Duodenal mucosa (tissue), 2 donors: Measurements from ENCODE around the gene YTHDF2.
"Not testable (repeated sequence)": the region's sequence is repeated elsewhere in the genome, so short reads cannot be mapped to it uniquely, and the experiment has no call there.

Source experiments
- H3K27ac ChIP-seq: one replicate; pipeline ENCODE4 v1.7.0; 2013; ENCODE audit warnings: low read depth, low read length
- H3K27me3 ChIP-seq, 2 donors: one replicate each; pipeline ENCODE4 v1.7.0; 2013; ENCODE audit warnings: low read length in 2 of 2, control low read depth in 1 of 2; ENCODE audit not compliant: insufficient read depth in 2 of 2, control insufficient read depth in 1 of 2
- H3K36me3 ChIP-seq, 2 donors: one replicate each; pipeline ENCODE4 v1.7.0; 2013; ENCODE audit warnings: low read length in 2 of 2, control low read depth in 1 of 2; ENCODE audit not compliant: insufficient read depth in 2 of 2, control insufficient read depth in 1 of 2
- H3K4me1 ChIP-seq, 2 donors: one replicate each; pipeline ENCODE4 v1.7.0; 2013; ENCODE audit warnings: low read length in 2 of 2, control low read depth in 1 of 2; ENCODE audit not compliant: insufficient read depth in 2 of 2, control insufficient read depth in 1 of 2
- H3K4me3 ChIP-seq, 2 donors: one replicate each; pipeline ENCODE4 v1.7.0; 2013; ENCODE audit warnings: low read length in 2 of 2, low read depth in 1 of 2
- H3K9ac ChIP-seq, 2 donors: one replicate each; pipeline ENCODE4 v1.7.0; 2013; ENCODE audit warnings: low read length in 2 of 2, low read depth in 1 of 2
- H3K9me3 ChIP-seq, 2 donors: one replicate each; pipeline ENCODE4 v1.7.0; 2013; ENCODE audit warnings: low read length in 2 of 2, control low read depth in 1 of 2; ENCODE audit not compliant: control insufficient read depth in 1 of 2

The YTHDF2 gene

DNA sequence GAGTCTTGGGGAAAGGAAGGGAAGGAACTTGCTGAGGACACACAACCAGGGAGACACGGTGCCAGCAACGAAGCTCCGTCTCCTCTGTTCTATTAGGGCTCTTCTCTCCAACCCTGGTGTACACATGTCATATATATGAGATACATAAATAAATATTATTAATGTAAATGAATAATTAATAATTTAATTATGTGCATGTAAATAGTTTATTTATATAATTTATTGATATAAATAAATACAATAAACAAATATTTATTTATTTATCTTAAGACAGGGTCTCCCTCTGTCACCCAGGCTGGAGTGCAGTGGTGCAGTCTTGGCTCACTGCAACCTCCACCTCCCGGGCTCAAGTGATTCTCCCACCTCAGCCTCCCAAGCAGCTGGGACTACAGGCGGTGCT, 57.8 kb downstream of the YTHDF2 start:
- not testable (repeated sequence) for H3K4me3 ChIP-seq, H3K4me1 ChIP-seq, H3K36me3 ChIP-seq, H3K9ac ChIP-seq, H3K27me3 ChIP-seq, H3K27ac ChIP-seq, H3K9me3 ChIP-seq

- no peaks in the 10 kb centered on the region for H3K9me3 ChIP-seq
- H3K27me3 ChIP-seq: no peaks in the 10 kb centered on the region
- H3K4me1 ChIP-seq: no peaks in the 10 kb centered on the region
- H3K27ac ChIP-seq: no peak overlapping the region
- no peaks in the 10 kb centered on the region for H3K36me3 ChIP-seq
- no peak overlapping the region for H3K9ac ChIP-seq
- no peak overlapping the region for H3K4me3 ChIP-seq
Measured at GRCh38 chr1:28796352-28797211, 59.8 kb downstream of the YTHDF2 start.

DNA sequence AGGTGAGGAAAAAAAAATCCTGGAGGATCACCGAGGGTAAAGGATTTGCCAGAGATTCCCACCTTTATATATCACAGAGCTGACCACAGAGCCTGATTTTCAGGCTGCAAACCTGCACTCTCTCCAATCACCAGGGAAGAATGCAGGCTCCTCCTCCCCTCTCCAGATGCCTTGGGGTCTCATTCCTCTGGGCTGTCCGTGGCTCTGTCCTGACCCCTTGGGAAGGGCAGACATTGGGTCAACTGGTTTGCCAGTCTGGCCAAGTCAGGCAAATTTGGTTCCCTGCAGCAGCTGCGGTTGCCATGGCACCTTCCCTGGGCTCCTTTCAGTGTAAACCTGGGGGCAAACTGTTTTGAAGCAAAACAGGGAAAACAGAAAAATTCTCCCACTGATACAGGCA, 63.6 kb downstream of the YTHDF2 start:
- Histone ChIP-seq H3K4me1 (no peaks in the 10 kb centered on the region), H3K36me3 (no peaks in the 10 kb centered on the region), H3K27ac (no peak overlapping the region), H3K4me3 (no peak overlapping the region), H3K9ac (no peak overlapping the region), H3K27me3 (no peaks in the 10 kb centered on the region), H3K9me3 (no peaks in the 10 kb centered on the region)

DNA sequence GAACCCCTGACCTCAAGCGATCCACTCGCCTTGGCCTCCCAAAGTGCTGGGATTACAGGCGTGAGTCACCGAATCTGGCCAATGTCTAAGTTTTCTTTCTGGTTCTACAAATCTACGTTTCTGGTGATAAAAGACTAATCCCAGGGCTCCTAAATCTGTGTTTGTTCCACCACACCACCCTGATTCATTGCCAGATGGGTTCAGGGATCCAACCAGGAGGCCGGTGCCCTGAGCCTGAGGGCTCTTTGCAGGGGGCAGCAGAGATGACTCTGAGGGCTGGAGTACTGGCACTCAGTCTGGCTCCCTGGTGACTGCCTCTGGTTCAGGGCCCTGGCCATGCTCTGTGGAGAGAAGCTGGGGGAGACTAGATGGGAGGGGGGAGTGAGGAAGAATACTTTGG, 64.7 kb downstream of the YTHDF2 start:
- H3K4me1 ChIP-seq: no peaks in the 10 kb centered on the region
- H3K36me3 ChIP-seq: no peaks in the 10 kb centered on the region
- H3K9me3 ChIP-seq: no peaks in the 10 kb centered on the region
- H3K4me3 ChIP-seq: no peak overlapping the region
- no peak overlapping the region for H3K9ac ChIP-seq
- H3K27ac ChIP-seq: no peak overlapping the region
- H3K27me3 ChIP-seq: no peaks in the 10 kb centered on the region

DNA sequence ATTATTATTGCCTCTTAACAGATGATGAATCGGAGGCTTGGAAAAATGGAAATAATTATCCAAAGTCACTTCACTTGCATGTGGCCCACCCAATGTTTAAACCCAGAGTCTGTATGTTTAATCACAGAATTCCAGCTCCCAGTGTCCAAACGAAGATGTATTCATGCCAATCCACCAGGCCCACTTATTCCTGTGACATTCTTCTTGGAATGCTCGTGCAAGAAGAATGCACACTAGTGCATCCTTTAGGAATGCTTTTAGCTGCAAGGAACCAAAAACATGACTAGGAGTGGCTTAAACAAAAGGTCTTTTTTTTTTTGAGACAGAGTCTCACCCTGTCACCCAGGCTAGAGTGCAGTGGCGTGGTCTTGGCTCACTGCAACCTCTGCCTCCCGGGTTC, 66.3 kb downstream of the YTHDF2 start:
- H3K9me3 ChIP-seq: no peaks in the 10 kb centered on the region
- H3K27me3 ChIP-seq: no peaks in the 10 kb centered on the region
- H3K4me1 ChIP-seq: no peaks in the 10 kb centered on the region
- no peak overlapping the region for H3K4me3 ChIP-seq
- no peak overlapping the region for H3K9ac ChIP-seq
- no peaks in the 10 kb centered on the region for H3K36me3 ChIP-seq
- H3K27ac ChIP-seq: no peak overlapping the region

DNA sequence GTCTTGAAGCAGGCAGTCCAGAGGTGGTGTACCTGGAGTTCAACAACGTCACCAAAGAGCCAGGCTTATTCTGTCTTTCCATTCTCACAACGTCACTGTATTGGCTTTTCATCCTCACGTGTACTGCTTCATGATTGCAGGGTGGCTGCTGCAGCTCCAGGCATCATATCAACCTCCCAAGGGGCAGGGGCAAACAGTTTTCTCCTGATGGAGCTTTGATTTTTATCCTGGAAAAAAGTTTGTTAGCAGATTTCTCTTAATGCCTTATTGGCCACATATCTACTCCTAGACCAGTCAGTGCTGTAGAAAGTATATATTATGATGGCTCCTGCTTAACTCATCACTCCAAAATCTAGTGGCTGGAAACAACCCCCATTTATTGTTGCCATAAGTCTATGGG, 66.9 kb downstream of the YTHDF2 start:
- Histone ChIP-seq H3K9ac (no peak overlapping the region), H3K4me1 (no peaks in the 10 kb centered on the region), H3K4me3 (no peak overlapping the region), H3K27ac (no peak overlapping the region), H3K36me3 (no peaks in the 10 kb centered on the region), H3K27me3 (no peaks in the 10 kb centered on the region), H3K9me3 (no peaks in the 10 kb centered on the region)

DNA sequence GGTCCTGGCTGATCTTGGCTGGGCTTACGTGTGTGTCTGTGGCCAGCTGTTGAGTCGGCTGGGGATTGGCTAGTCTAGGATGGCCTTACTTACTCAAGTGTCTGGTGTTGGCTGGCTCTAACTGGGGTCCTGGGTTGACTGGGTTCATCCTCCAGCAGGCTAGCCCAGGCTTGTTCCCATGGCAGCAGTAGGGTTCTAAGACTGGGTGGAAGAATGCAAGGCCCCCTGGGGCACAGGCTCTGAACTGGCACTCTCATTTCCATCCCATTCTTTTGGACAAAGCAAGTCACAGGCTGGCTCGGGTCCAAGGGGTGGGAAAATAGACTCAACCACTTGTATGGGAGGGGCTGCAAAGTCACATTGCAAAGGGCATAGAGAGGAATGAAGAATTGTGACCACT, 67.3 kb downstream of the YTHDF2 start:
- Histone ChIP-seq H3K4me3 (no peak overlapping the region), H3K27me3 (no peaks in the 10 kb centered on the region), H3K9me3 (no peaks in the 10 kb centered on the region), H3K4me1 (no peaks in the 10 kb centered on the region), H3K36me3 (no peaks in the 10 kb centered on the region), H3K27ac (no peak overlapping the region), H3K9ac (no peak overlapping the region)

DNA sequence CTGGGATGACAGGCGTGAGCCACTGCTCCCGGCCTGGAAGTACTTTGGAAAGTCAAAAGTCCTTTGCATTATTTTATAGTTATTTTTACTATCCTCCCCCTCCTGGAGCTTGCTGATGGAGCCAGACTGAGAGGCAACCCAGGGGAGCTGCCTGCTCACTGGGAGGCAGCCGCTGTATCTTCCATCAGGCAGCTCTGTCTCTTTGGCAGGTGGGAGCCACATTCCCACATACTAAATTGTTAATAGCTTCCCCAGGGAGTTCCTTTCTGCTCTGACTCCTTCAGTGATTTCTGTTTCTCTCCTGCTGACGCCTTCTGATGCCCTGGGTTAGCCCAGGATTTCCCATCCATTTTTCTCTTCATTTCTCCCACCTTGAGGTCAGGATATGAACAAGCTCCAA, 70.3 kb downstream of the YTHDF2 start:
- Histone ChIP-seq H3K36me3 (no peaks in the 10 kb centered on the region), H3K9ac (no peak overlapping the region), H3K4me1 (no peaks in the 10 kb centered on the region), H3K27me3 (peaks cover 18% of the 10 kb centered on the region in 2 donors), H3K27ac (no peak overlapping the region), H3K9me3 (no peaks in the 10 kb centered on the region), H3K4me3 (no peak overlapping the region)

GRCh38 chr1:28807986-28808385, 71.2 kb downstream of the YTHDF2 start:
- Histone ChIP-seq H3K9me3 (no peaks in the 10 kb centered on the region), H3K9ac (no peak overlapping the region), H3K27ac (no peak overlapping the region), H3K27me3 (peaks cover 25% of the 10 kb centered on the region in 2 donors), H3K4me3 (no peak overlapping the region), H3K4me1 (no peaks in the 10 kb centered on the region), H3K36me3 (no peaks in the 10 kb centered on the region)

DNA sequence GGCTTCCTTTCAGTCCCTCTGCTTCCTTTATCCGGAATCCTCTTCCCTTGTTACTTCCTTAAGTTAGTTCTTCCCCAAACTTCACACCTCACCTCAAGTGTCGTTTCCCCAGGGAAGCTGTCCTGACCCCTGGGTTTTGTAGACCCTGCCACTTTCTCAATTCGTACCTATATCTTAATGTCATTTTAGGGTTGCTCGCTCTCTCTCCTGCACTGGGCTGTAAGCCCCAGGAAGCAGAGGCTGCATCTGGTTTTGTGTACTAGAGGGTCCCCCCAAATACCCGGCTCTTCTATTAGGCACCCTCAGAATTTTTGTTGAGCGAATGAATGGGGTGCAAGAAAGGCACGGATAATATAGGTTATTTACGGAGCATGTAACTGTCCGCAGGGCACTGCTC, 74.6 kb downstream of the YTHDF2 start:
- peaks cover 47 to 54% of the 10 kb centered on the region in 2 donors for H3K27me3 ChIP-seq
- H3K4me1 ChIP-seq: no peaks in the 10 kb centered on the region
- no peaks in the 10 kb centered on the region for H3K9me3 ChIP-seq
- H3K27ac ChIP-seq: no peak overlapping the region
- no peaks in the 10 kb centered on the region for H3K36me3 ChIP-seq
- H3K4me3 ChIP-seq: no peak overlapping the region
- H3K9ac ChIP-seq: no peak overlapping the region
